IPS-NIHi7 (cell line): ENCODE results near the gene ARHGAP12.
"Not testable (repeated sequence)": the region's sequence is repeated elsewhere in the genome, so short reads cannot be mapped to it uniquely, and the experiment has no call there.

Experiments
- DNase-seq: peaks from one replicate; pipeline ENCODE4 v3.0.0; 2012; ENCODE audit warnings: mixed read lengths; ENCODE audit errors: extremely low spot score

Gene ARHGAP12

GRCh38 chr10:31924833-31925232 is 3.8 kb downstream of the ARHGAP12 start:
- no peak for DNase-seq

- DNase-seq: no peak
Measured at GRCh38 chr10:31923389-31923788, 5.2 kb downstream of the ARHGAP12 start.

DNA sequence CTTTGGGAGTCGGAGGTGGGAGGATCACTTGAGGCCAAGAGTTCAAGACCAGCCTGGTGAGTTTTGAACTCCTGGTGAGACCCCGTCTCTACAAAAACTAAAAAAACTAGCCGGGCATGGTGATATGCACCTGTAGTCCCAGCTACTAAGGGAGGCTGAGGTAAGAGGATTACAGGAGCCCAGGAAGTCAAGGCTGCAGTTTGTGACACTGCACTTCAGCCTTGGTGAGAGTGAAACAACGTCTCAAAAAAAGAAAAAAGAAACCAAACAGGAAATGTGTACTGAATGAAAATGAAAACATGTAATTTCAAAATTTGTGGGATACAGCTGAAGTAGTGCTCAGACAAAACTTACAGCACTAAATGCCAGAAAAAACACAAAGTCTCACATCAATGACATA is 7.6 kb downstream of the ARHGAP12 start:
- DNase-seq: no peak

DNA sequence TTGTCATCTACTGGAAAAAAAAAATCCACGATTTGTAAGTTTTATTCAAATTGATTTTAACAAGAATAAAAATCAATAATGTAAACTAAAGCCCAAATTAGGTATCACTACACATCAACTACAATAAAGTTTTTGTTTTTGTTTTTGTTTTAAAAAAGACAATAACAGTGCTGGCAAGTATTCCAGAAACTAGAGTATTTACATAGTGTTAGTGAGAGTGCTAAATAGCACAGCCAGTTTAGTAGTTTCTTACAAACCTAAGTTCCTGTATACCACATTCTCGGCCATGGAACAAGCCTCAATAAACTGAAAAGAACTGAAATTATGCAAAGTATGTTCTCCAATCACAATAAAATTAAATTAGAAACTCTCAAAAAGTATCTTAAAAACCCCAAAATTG is 8.1 kb downstream of the ARHGAP12 start:
- DNase-seq: no peak

- DNase-seq: no peak
Measured at GRCh38 chr10:31918671-31919409, 9.8 kb downstream of the ARHGAP12 start.

- DNase-seq: no peak
Measured at GRCh38 chr10:31914370-31914769, 14.3 kb downstream of the ARHGAP12 start.

DNA sequence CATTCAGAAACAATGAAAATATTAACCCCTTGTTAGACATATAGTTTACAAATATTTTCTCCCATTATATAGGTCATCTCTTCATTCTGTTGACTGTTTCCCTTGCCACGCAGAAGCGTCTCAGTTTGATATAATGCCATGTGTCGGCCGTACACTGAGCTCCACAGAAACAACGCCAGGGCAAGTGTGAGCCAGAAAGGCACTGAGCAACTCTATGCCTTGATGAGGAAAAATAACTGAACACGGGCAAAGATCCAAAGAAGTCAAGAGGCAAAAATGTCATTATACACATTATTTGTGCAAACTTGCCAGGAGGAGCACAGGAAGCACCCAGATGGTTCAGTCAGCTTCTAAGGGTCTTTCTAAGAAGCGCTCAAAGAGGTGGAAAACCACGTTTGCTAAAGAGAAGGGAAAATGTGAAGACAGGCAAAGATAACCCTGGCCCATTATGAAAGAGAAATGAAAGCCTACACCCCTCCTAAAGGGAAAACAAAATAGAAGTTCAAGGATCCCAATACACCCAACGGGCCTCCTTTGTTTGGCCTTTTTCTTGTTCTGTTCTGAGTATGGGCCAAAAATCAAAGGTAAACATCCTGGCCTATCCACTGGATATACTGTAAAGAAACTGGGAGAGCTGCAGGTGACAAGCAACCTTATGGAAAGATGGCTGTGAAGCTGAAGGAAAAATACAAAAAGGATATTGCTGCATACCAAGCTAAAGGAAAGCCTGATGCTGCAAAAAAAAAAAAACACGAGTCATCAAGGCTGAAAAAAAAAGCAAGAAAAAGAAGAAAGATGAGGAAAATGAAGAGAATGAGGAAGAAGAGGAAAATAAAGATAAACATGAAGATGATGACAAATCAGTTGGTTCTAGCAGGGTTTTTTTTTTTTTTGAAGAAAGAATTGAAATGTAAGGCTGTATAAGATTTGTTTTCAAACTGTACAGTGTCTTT is 15.5 kb downstream of the ARHGAP12 start:
- no peak for DNase-seq

- DNase-seq: peak; percentile 14
Measured at GRCh38 chr10:31912289-31912688, 16.3 kb downstream of the ARHGAP12 start.

GRCh38 chr10:31910016-31910415 is 18.6 kb downstream of the ARHGAP12 start:
- DNase-seq: no peak

DNA sequence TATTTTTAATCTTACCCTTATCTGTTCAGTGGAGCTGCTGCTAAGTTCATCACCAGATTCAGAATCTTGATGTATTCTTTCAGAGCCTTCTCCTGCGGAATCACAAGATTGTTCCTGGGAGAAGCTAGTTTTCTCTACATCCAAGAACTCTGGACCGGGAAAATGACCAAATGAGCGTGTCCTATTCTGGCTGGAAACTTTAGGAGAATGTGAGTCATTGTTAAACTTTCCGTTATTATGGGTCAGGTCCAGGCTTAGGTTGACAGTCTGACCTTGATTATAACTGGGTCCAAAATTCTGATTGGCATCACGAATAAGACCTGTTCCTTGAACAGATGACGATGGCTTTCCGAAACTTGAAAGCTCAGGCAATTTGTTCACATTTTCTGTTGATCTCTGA is 20.5 kb downstream of the ARHGAP12 start:
- no peak for DNase-seq

GRCh38 chr10:31906039-31906438 is 22.6 kb downstream of the ARHGAP12 start:
- DNase-seq: no peak

GRCh38 chr10:31905586-31905985 is 23.0 kb downstream of the ARHGAP12 start:
- no peak for DNase-seq

- no peak for DNase-seq
Measured at GRCh38 chr10:31902625-31903024, 26.0 kb downstream of the ARHGAP12 start.

DNA sequence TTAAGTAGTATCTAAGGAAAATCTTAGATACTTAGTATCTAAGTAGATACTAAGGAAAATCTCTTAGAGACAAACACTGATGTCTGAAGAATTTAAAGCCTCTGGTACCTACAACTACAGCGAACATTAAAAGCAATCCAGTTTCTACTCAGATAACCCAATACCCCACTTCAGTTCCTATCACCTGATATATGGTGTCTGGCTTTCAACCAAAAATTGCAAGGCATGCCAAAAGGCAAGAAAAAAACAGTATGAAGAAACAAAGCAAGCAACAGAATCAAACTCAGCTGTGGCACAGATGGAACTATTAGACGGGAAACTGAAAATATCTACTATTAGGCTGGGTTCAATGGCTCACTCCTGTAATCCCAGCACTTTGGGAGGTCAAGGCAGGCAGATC is 31.1 kb downstream of the ARHGAP12 start:
- no peak for DNase-seq

DNA sequence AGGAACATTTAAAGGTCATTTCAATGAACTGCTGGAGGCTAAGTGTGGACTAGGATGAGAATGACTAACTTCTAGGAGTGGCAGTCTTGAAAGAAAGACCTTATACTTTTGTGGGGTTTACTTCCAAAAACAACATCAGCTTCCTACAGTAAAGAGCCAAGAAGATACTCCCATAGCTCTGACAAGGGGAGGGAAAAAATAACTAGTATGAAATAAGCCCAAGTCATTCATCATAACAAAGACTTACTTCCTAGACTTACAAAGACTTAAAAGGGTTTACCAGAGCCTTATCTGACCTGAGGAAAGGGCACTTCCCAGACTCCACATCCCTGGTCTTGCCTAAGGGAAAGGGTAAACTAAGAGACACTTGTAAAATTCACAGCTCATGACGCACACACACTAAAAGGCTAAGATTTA is 31.7 kb downstream of the ARHGAP12 start:
- no peak for DNase-seq

DNA sequence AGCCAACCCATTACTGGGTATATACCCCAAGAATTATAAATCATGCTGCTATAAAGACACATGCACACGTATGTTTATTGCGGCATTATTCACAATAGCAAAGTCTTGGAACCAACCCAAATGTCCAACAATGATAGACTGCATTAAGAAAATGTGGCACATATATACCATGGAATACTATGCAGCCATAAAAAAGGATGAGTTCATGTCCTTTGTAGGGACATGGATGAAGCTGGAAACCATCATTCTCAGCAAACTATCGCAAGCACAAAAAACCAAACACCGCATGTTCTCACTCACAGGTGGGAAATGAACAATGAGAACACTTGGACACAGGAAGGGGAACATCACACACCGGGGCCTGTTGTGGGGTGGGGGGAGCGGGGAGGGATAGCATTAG is 32.9 kb downstream of the ARHGAP12 start:
- not testable (repeated sequence) for DNase-seq

DNA sequence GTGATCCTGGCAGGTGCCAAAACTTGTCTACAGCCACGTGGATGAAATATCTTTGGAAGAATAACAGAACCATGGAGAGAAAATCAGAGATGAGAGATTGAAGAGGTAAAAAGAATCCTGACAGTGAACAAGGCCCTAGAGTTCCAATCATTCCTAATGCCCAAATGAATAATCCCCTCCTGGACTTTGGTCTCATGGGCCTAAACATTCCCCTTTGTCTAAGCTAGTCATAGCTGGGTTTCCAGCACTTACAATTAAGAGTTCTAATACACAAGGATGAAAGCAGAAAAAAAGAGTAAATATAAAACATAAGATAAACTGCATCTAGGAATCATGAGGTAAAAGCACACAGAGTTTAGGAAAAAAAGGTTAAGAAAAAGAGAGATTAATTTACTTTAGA is 40.2 kb downstream of the ARHGAP12 start:
- DNase-seq: no peak

- no peak for DNase-seq
Measured at GRCh38 chr10:31887850-31888249, 40.8 kb downstream of the ARHGAP12 start.

GRCh38 chr10:31886885-31887284 is 41.7 kb downstream of the ARHGAP12 start:
- no peak for DNase-seq

- no peak for DNase-seq
Measured at GRCh38 chr10:31885971-31886370, 42.7 kb downstream of the ARHGAP12 start.

DNA sequence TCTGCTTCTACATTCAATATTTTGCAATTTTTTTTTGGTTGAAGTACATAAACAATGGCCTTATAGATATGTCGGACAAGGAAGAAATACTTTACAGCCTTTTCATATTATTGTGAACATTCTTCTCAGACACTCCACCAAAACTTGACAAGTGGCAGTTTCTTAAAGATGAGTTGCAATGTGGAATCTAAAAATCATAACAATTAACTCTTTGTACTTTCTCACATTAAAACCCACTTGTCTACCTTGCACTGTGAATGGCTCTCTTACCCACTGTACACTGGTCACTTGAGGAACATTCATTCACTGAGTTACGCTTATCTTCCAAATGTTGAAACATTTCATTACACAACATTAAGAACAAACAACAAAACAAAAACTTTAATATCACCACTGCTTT is 44.2 kb downstream of the ARHGAP12 start:
- DNase-seq: no peak

DNA sequence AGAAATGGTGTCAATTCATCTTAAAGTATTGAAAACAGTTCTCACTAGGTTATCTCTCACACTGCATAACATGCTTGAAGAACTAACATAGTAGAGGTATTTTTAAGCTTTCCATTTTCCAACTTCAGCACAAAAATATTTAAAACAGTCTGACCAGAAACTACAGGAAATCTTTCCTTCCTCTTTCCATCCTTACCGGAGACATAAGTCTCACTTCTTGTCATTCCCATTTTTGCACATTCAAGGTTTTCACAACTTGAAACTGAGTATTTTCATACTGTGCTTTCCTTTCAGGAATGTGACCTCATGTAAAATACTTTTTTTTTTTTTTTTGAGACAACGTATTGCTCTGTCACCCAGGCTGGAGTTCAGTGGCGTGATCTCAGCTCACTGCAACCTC is 45.2 kb downstream of the ARHGAP12 start:
- DNase-seq: no peak

- DNase-seq: no peak
Measured at GRCh38 chr10:31878486-31878885, 50.1 kb downstream of the ARHGAP12 start.
